ENCODE measurements around the gene ATXN7L3B. TPM values are rescaled to one million over a fixed set of nuclear protein-coding genes. Genes with fewer than 3 reads are reported as not detected.

ATXN7L3B gene
- total and polyA plus RNA-seq, 9 of the 15 experiments (the other 6 are each of a cell fraction or from before 2014, with no cell fraction given): 10.3 to 40.5 (median 31.0) TPM

GRCh38 chr12:74584483-74585062 lies 46.9 kb downstream of the ATXN7L3B start:
- TF ChIP-seq SREBF1 (IDR thresholded peaks at IDR 0.05; ENCODE audit: borderline replicate concordance, low read depth, low read length) (no peak), PBX2 (CRISPR knock-in tag; IDR thresholded peaks at IDR 0.05; ENCODE audit: low read depth) (no peak), PBX2 (tag; conservative IDR thresholded peaks at IDR 0.05; ENCODE audit: low read depth) (no peak), ZNF444 (CRISPR knock-in tag; IDR thresholded peaks at IDR 0.05) (no peak), NR2C2 (CRISPR knock-in tag; IDR thresholded peaks at IDR 0.05) (no peak), NR2C2 (tag; IDR thresholded peaks at IDR 0.05) (no peak), L3MBTL2 (IDR thresholded peaks at IDR 0.05) (no peak), RB1 (IDR thresholded peaks at IDR 0.05; ENCODE audit: low read depth) (no peak), HIVEP1 (CRISPR knock-in tag; IDR thresholded peaks at IDR 0.05) (no peak), MLX (CRISPR knock-in tag; conservative IDR thresholded peaks at IDR 0.05) (no peak), AFF1 (IDR thresholded peaks at IDR 0.05; ENCODE audit: low read depth in 1 of 2, partially characterized antibody in 2 of 2) (no peak), ATF1 (CRISPR knock-in tag; IDR thresholded peaks at IDR 0.05) (no peak), ATF1 (tag; IDR thresholded peaks at IDR 0.05) (no peak), MED1 (CRISPR knock-in tag; IDR thresholded peaks at IDR 0.05; ENCODE audit: borderline replicate concordance) (no peak), POLR2A (conservative IDR thresholded peaks at IDR 0.05) (no peak)
- no peak overlapping the region for H3K4me2 ChIP-seq (ENCODE audit: insufficient read depth, low read length)
- H3K9ac ChIP-seq (ENCODE audit: insufficient read depth in 1 of 2, low read depth in 2 of 2, low read length in 2 of 2): no peak overlapping the region
- H3K27me3 ChIP-seq (ENCODE audit: control insufficient read depth in 2 of 2, insufficient read depth in 2 of 2, low read length in 2 of 2): no peaks in the 10 kb centered on the region
- H3K9me1 ChIP-seq (ENCODE audit: control insufficient read depth, insufficient read depth, low read length): no peaks in the 10 kb centered on the region
- H3K4me1 ChIP-seq (replicated peaks in 1 of 2; ENCODE audit: control insufficient read depth in 2 of 2, insufficient read depth in 2 of 2, low read length in 2 of 2): peaks cover 0 to 3% of the 10 kb centered on the region in 2 experiments; a peak in 1 of 5 replicates
- DNase-seq (ENCODE audit: extremely low read depth in 1 of 4, low spot score in 3 of 4) (no peak), ATAC-seq (no peak), FAIRE-seq (no peak)
- H4K20me1 ChIP-seq (replicated peaks; ENCODE audit: control insufficient read depth, insufficient read depth, low read length): no peaks in the 10 kb centered on the region
- intact Hi-C loops (cut with micrococcal nuclease) (no loop called here), in situ Hi-C loops (cut with MboI) (no loop called here)
- WGBS (ENCODE audit: insufficient coverage, low coverage, missing lambda C conversion rate): 2% methylated on average over 3 of the region's 3 CpGs
- POLR2A ChIA-PET: no interaction called here
- BruUV-seq (replicated peaks): no TSS peak
- no peaks in the 10 kb centered on the region for H3K36me3 ChIP-seq (ENCODE audit: control insufficient read depth, insufficient read depth, low read length)
- H3K4me3 ChIP-seq: no peak overlapping the region
- H3K9me3 ChIP-seq (replicated peaks; ENCODE audit: control insufficient read depth, insufficient read depth, low read depth, low read length): no peaks in the 10 kb centered on the region
- no peaks in the 10 kb centered on the region for H3K79me2 ChIP-seq (ENCODE audit: control insufficient read depth, insufficient read depth, low read length)
- H3K27ac ChIP-seq (ENCODE audit: extremely low read depth, low read depth, low read length): no peak overlapping the region
- CTCF ChIA-PET (ENCODE audit: low intra/inter-chr PET ratio): no interaction called here
- H2AFZ ChIP-seq (ENCODE audit: low read depth, low read length): no peak overlapping the region
